Fibroblast of villous mesenchyme (primary cell): ENCODE measurements around the gene DHCR7. TPM values are rescaled to one million over a fixed set of nuclear protein-coding genes. Genes with fewer than 3 reads are reported as not detected.

Experiments
- DNase-seq: peaks from one replicate; pipeline ENCODE4 v3.0.0-alpha.2; 2010; ENCODE audit warnings: low read depth
- H3K4me3 ChIP-seq: 2 replicates; pipeline ENCODE4 v1.5.1; 2011; ENCODE audit warnings: low read depth, mild to moderate bottlenecking, low read length
- total RNA-seq: library from RNA; depleted of rRNA; stranded (reverse); fragments of >200 nt; gene quantifications from 2 replicates; pipeline ENCODE4 v1.2.3, GENCODE V29; 2012
- TF ChIP-seq, protein P1 (sequence below): IDR thresholded peaks from 2 replicates; pipeline ENCODE4 v1.5.1; 2012; ENCODE audit warnings: low read depth, mild to moderate bottlenecking, low read length; ENCODE audit not compliant: insufficient read depth

DHCR7 gene
- total RNA-seq, 1 donor = 94.1 TPM

DNA sequence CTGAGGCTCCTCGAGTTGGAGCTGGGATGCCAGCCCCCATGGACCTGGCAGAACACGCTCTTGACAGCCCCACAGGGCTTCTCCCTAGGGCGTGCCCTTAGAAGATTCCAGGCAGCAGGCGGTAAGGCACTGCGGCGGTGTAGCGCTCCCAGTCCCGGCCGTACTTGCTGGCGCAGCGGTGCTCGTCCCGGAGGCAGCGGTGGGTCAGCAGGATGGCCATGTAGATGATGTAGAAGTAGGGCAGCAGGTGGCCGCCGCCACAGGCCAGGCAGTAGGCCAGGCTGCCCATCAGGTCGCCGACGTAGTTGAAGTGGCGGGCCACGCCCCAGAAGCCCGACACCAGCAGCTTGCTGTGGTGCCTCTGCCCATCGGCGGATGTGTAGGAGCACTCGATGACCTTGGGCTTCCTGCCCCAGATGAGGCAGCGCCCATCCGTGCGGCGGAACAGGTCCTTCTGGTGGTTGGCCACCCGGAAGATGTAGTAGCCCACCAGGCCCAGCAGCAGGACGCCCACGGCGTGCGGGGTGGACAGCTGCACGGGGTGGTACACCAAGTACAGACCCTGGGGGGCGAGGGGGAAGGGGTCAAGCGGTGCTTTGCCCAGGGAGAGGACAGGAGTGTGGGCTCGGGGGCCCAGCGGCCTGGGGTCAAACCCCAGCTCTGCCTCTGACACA, 12.8 kb downstream of the DHCR7 start:
- TF ChIP-seq, protein P1, sequence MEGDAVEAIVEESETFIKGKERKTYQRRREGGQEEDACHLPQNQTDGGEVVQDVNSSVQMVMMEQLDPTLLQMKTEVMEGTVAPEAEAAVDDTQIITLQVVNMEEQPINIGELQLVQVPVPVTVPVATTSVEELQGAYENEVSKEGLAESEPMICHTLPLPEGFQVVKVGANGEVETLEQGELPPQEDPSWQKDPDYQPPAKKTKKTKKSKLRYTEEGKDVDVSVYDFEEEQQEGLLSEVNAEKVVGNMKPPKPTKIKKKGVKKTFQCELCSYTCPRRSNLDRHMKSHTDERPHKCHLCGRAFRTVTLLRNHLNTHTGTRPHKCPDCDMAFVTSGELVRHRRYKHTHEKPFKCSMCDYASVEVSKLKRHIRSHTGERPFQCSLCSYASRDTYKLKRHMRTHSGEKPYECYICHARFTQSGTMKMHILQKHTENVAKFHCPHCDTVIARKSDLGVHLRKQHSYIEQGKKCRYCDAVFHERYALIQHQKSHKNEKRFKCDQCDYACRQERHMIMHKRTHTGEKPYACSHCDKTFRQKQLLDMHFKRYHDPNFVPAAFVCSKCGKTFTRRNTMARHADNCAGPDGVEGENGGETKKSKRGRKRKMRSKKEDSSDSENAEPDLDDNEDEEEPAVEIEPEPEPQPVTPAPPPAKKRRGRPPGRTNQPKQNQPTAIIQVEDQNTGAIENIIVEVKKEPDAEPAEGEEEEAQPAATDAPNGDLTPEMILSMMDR = no peak
- DNase-seq = no peak
- H3K4me3 ChIP-seq = no peak overlapping the region

DNA sequence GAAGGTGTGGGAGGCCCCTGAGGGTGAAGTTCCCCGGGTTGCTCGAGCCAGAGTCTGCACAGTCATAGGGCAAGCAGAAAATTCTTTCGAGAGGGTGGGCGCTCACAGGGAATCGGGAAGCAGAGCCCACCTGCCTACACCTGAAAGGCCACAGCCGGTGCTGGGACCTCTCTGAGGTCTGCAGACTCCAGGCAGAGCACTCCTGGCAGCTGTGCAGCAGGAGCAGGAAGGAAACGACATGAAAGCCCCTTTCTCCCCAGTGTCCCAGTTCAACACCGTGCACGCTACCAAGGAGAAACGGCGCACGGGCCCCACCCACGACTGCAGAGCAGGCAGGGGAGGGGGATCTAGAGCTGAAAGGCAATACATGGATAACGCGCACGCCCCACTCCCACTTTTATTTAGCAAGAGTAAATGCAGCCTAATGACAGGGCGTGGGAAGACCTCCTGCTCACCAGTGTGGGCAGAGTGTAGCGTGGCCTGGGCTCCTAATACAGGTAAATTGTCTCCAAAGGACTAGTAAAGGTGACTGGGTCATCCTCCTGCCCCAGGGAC, 13.5 kb downstream of the DHCR7 start:
- DNase-seq = no peak
- TF ChIP-seq, protein P1 = no peak
- H3K4me3 ChIP-seq = no peak overlapping the region

DNA sequence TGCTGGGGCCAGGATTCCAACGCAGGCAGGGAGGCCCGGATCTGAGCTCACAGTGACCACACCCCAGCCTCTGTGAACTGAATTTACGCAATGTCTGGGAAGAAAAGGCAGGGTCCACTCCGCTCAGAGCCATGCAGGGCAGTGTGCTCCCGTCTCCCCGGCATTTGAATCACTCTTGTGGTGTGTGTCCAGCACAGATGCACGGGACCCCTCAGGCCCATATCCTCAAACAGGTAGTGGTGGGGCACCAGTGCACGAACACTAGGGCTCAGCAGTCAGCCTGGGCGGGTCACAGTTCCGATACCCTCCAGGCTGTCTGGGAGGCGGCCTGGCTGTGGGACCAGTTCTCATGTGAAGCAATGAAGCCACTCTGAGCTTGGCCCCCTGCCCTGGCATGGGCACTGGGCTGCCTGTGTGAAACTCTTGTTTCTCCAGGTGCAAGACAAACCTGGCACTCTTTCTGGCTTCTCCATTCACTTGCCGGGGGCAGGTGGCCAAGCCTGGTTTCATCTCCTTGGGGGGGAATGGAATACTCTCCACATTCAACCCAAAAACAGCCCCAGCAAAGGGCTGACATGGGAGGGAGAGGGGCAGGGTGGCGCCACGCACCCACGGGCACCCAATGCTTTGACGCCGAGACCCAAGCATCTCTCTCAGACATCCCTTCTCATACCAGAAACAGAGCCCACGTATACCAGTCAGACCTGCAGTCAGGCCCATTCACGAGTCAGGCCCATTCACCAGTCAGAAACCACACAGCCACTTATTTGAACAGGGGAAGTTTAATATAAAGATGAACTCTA, 14.3 kb downstream of the DHCR7 start:
- TF ChIP-seq, protein P1 = no peak
- DNase-seq = peak; percentile 72
- H3K4me3 ChIP-seq = no peak overlapping the region

DNA sequence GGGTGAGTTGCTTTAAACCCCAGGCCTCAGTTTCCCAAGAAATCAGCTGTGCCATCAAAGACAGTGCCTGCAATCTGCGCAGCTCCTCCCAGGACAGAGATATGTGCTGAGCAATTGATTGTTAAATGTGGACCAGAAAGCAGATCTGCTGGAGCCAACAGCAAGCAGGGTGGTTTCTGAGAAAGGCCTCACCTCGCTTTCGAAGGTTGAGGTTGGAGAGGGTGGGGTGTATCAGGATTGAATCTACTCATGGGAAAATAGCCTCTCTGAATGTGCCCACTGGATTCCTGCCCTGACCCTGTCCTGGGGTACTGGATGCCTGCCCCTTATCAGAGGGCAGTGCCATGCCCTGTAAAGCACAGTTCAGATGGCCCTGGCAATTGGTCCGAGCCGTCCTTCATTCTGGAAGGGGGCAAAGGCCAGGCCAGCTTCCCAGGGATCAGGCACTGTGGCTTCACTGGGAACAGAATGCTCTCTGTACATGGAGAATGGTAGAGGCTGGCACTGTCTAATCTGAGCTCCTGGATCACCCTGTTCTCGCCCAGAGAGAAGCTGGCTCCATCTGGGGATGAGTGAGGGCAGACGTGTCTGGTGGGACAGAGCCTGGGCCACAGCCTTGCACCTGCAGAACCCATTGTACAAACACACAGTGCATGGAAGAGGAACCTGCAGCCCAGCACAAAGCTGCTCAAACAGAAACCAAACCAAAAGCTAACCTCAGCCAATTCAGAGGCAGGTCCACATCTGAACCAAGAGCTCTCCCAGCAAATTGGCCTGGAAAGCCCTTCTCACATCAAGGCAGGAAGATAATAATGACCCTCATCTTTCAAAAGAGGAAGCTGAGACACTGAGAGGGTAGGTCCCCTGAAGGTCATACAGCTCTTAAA, 15.2 kb downstream of the DHCR7 start:
- DNase-seq = no peak
- TF ChIP-seq, protein P1 = no peak
- no peak overlapping the region for H3K4me3 ChIP-seq

DNA sequence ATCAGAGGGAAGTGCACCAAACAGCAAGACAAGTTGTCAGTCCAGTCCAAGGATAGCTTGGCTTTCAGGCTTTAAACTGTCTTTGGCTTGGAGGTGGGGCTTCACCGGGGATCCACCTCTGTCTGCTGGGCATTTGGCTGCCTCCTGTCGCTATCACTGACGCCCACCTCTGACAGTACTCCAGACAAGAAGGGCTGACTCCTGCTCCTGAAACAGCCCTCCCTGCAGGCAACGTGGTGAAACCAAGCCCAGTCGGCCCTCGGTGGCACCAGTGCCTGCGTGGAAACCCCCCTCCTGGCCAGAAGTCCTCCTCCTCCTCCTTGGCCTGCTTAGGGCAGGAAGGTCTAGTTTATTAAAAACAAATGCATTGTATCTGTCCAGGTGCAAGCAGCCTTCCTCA, 16.9 kb downstream of the DHCR7 start:
- TF ChIP-seq, protein P1 = no peak
- no peak for DNase-seq

DNA sequence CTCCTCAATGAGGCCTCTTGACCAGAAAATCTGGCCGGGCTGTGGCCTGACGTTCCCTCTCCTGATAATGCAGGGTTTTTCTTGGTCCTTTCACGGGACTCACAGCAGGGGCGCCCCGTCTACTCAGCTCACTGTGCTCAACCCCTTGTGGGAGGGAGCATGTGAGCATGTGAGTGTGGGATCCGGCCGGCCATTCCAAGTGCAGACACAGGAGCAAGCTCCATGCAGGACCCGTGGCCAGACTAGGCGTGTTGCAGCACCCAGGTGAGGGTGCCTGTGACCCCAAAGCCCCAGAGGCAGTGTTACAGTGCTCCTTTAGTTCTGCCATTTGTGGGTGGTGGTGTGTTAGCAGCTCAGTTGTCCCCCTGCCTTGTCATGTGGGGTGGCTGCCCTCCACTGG, 18.0 kb downstream of the DHCR7 start:
- no peak for DNase-seq
- TF ChIP-seq, protein P1 = no peak
- H3K4me3 ChIP-seq = no peak overlapping the region

More for the DNA sequence above, 16.9 kb downstream of the DHCR7 start:
- H3K4me3 ChIP-seq = no peak overlapping the region
